Lower leg skin (tissue), 4 donors: ENCODE results near the gene LOXHD1. TPM values are rescaled to one million over a fixed set of nuclear protein-coding genes. Genes with fewer than 3 reads are reported as not detected.

Experiments used
- DNase-seq, 2 donors: peaks; one replicate each; pipeline ENCODE4 v3.0.0-alpha.2; 2019; ENCODE audit warnings: low spot score in 2 of 2
- H3K4me3 ChIP-seq: fragments of 200-600 bp; sonication (generic); 2 replicates; pipeline ENCODE4 v1.5.1; 2017; ENCODE audit warnings: mild to moderate bottlenecking, low read depth; ENCODE audit not compliant: poor library complexity, severe bottlenecking
- CTCF ChIP-seq, 3 donors: fragments of 450-650 bp; IDR thresholded peaks; one replicate each; pipeline ENCODE4 v1.5.1; 2016; ENCODE audit warnings: antibody characterized with exemption in 3 of 3, mild to moderate bottlenecking in 3 of 3, moderate library complexity in 2 of 3
- POLR2A ChIP-seq, 2 donors: fragments of 450-650 bp; IDR thresholded peaks; one replicate each; pipeline ENCODE4 v1.6.1; 2016 to 2017; ENCODE audit warnings: antibody characterized with exemption in 2 of 2, mild to moderate bottlenecking in 1 of 2, moderate library complexity in 1 of 2
- WGBS, 2 donors: methylation state at CpG; one replicate each; pipeline ENCODE4 v1.1.5; 2018; 5-methylcytosine and 5-hydroxymethylcytosine counted together
- intact Hi-C: fragments of 100-400 bp; cut with DNase I; formaldehyde crosslinking; loops from one replicate; pipeline ENCODE4 v1.15.0; 2023; ENCODE audit warnings: low total_unique reads
- total RNA-seq, 4 donors: library from RNA; depleted of rRNA; stranded (reverse); fragments of >200 nt; gene quantifications; one replicate each; pipeline ENCODE4 v1.1.0, GENCODE V29; 2016

LOXHD1 gene
- total RNA-seq, 4 donors from 2014 or later: 0.02 to 0.97 (median 0.32) TPM; not detected in 1

- WGBS, 2 donors: 84 to 89% methylated on average over 5 of the region's 5 CpGs
- intact Hi-C loops: no loop called here
- no peak overlapping the region for H3K4me3 ChIP-seq
- no peak for TF ChIP-seq POLR2A (IDR thresholded peaks at IDR 0.05)
- no peak for TF ChIP-seq CTCF (IDR thresholded peaks at IDR 0.05)
- DNase-seq: peak in 1 of 2 donors; percentile 75
Observed at GRCh38 chr18:46629361-46629760, 27.7 kb downstream of the LOXHD1 start.

- TF ChIP-seq CTCF (IDR thresholded peaks at IDR 0.05): no peak
- TF ChIP-seq POLR2A (IDR thresholded peaks at IDR 0.05): no peak
- H3K4me3 ChIP-seq: no peak overlapping the region
- intact Hi-C loops: no loop called here
- 58 to 64% methylated on average over 5 of the region's 5 CpGs for WGBS, 2 donors
- DNase-seq: peak in 1 of 2 donors; percentile 61
Observed at GRCh38 chr18:46628206-46628605, 28.8 kb downstream of the LOXHD1 start.

GRCh38 chr18:46627136-46627535 lies 29.9 kb downstream of the LOXHD1 start:
- WGBS, 2 donors: 47 to 53% methylated on average over 2 of the region's 2 CpGs
- TF ChIP-seq POLR2A (IDR thresholded peaks at IDR 0.05) (no peak), CTCF (IDR thresholded peaks at IDR 0.05) (no peak)
- peak in 1 of 2 donors; percentile 63 for DNase-seq
- intact Hi-C loops: no loop called here
- H3K4me3 ChIP-seq: no peak overlapping the region

- DNase-seq: peak in 1 of 2 donors; percentile 59
- intact Hi-C loops: no loop called here
- WGBS, 2 donors: 50 to 72% methylated on average over 5 of the region's 5 CpGs
- H3K4me3 ChIP-seq: no peak overlapping the region
- TF ChIP-seq POLR2A (IDR thresholded peaks at IDR 0.05): no peak
- no peak for TF ChIP-seq CTCF (IDR thresholded peaks at IDR 0.05)
Observed at GRCh38 chr18:46625069-46625468, 32.0 kb downstream of the LOXHD1 start.

GRCh38 chr18:46624127-46624526 lies 32.9 kb downstream of the LOXHD1 start:
- 85 to 90% methylated on average over 11 of the region's 11 CpGs for WGBS, 2 donors
- no peak overlapping the region for H3K4me3 ChIP-seq
- intact Hi-C loops: no loop called here
- DNase-seq: peak in 1 of 2 donors; percentile 46
- TF ChIP-seq CTCF (IDR thresholded peaks at IDR 0.05) (no peak), POLR2A (IDR thresholded peaks at IDR 0.05) (no peak)

- H3K4me3 ChIP-seq: no peak overlapping the region
- TF ChIP-seq POLR2A (IDR thresholded peaks at IDR 0.05) (no peak), CTCF (IDR thresholded peaks at IDR 0.05) (no peak)
- intact Hi-C loops: no loop called here
- peak; percentile 10 to 81 for DNase-seq
- 19 to 43% methylated on average over 7 to 9 of the region's 10 CpGs for WGBS, 2 donors
Observed at GRCh38 chr18:46623541-46623940, 33.5 kb downstream of the LOXHD1 start.
